ENCODE data around the gene CFAP99.

GRCh38 chr4:2419814-2420213, 1.1 kb downstream of the CFAP99 start:
- TF ChIP-seq POLR2AphosphoS5 (IDR thresholded peaks at IDR 0.05; ENCODE audit: low read depth, low read length) (no peak), TAF1 (IDR thresholded peaks at IDR 0.05; ENCODE audit: borderline replicate concordance, insufficient read depth, low read length) (no peak), REST (IDR thresholded peaks at IDR 0.05; ENCODE audit: insufficient read depth in 1 of 2, low read depth in 2 of 2, low read length in 2 of 2) (no peak), SIN3A (IDR thresholded peaks at IDR 0.05; ENCODE audit: borderline replicate concordance, insufficient read depth, low read length) (no peak), FOXP2 (optimal IDR thresholded peaks at IDR 0.05; ENCODE audit: borderline replicate concordance, extremely low read depth, extremely low read length, insufficient read depth) (no peak)
